ENCODE measurements around the gene LRRC38. TPM values are rescaled to one million over a fixed set of nuclear protein-coding genes. Genes with fewer than 3 reads are reported as not detected.
"Not testable (repeated sequence)": the region's sequence is repeated elsewhere in the genome, so short reads cannot be mapped to it uniquely, and the experiment has no call there.

LRRC38 gene
- total RNA-seq, 4 donors from 2014 or later, result not detected

- no peak for TF ChIP-seq CTCF (IDR thresholded peaks at IDR 0.05)
- no peak for DNase-seq
- H3K27me3 ChIP-seq, result no peaks in the 10 kb centered on the region
- H3K4me3 ChIP-seq, result no peak overlapping the region
- H3K9me3 ChIP-seq, result no peaks in the 10 kb centered on the region
- no peak overlapping the region for H3K27ac ChIP-seq
- intact Hi-C loops (cut with DNase I; ENCODE audit: low total_unique reads), result no loop called here
- no peaks in the 10 kb centered on the region for H3K36me3 ChIP-seq
- no peaks in the 10 kb centered on the region for H3K4me1 ChIP-seq
Measured at GRCh38 chr1:13461977-13462376, 51.8 kb downstream of the LRRC38 start.

- H3K4me1 ChIP-seq, result no peaks in the 10 kb centered on the region
- H3K36me3 ChIP-seq, result no peaks in the 10 kb centered on the region
- no peak overlapping the region for H3K27ac ChIP-seq
- intact Hi-C loops (cut with DNase I; ENCODE audit: low total_unique reads), result no loop called here
- no peak overlapping the region for H3K4me3 ChIP-seq
- no peak for DNase-seq
- TF ChIP-seq POLR2A (IDR thresholded peaks at IDR 0.05), result no peak
- TF ChIP-seq CTCF (IDR thresholded peaks at IDR 0.05), result no peak
- H3K27me3 ChIP-seq, result no peaks in the 10 kb centered on the region
- no peaks in the 10 kb centered on the region for H3K9me3 ChIP-seq
Measured at GRCh38 chr1:13456904-13457532, 56.8 kb downstream of the LRRC38 start.

- no peaks in the 10 kb centered on the region for H3K9me3 ChIP-seq
- intact Hi-C loops (cut with DNase I; ENCODE audit: low total_unique reads), result no loop called here
Measured at GRCh38 chr1:13451399-13451965, 62.3 kb downstream of the LRRC38 start.

GRCh38 chr1:13450204-13450603 is 63.6 kb downstream of the LRRC38 start:
- Histone ChIP-seq H3K36me3 (no peaks in the 10 kb centered on the region), H3K4me3 (no peak overlapping the region), H3K9me3 (no peaks in the 10 kb centered on the region), H3K27ac (no peak overlapping the region), H3K4me1 (no peaks in the 10 kb centered on the region), H3K27me3 (no peaks in the 10 kb centered on the region)
- DNase-seq, result no peak
- TF ChIP-seq POLR2A (IDR thresholded peaks at IDR 0.05) (no peak), CTCF (IDR thresholded peaks at IDR 0.05) (no peak)
- intact Hi-C loops (cut with DNase I; ENCODE audit: low total_unique reads), result no loop called here

More at GRCh38 chr1:13451399-13451965, 62.3 kb downstream of the LRRC38 start:
- TF ChIP-seq CTCF (IDR thresholded peaks at IDR 0.05) (no peak), POLR2A (IDR thresholded peaks at IDR 0.05) (no peak)
- DNase-seq, result no peak
- Histone ChIP-seq H3K27ac (no peak overlapping the region), H3K36me3 (no peaks in the 10 kb centered on the region), H3K27me3 (no peaks in the 10 kb centered on the region), H3K4me3 (no peak overlapping the region), H3K4me1 (no peaks in the 10 kb centered on the region)

- H3K4me1 ChIP-seq, result no peaks in the 10 kb centered on the region
- no peaks in the 10 kb centered on the region for H3K27me3 ChIP-seq
- intact Hi-C loops (cut with DNase I; ENCODE audit: low total_unique reads), result no loop called here
- H3K9me3 ChIP-seq, result no peaks in the 10 kb centered on the region
- no peak for DNase-seq
- no peak overlapping the region for H3K4me3 ChIP-seq
- no peaks in the 10 kb centered on the region for H3K36me3 ChIP-seq
- no peak for TF ChIP-seq CTCF (IDR thresholded peaks at IDR 0.05)
- no peak for TF ChIP-seq POLR2A (IDR thresholded peaks at IDR 0.05)
- no peak overlapping the region for H3K27ac ChIP-seq
Measured at GRCh38 chr1:13443335-13443979, 70.3 kb downstream of the LRRC38 start.

- H3K4me3 ChIP-seq; H3K27ac ChIP-seq; H3K27me3 ChIP-seq; H3K9me3 ChIP-seq; DNase-seq; H3K36me3 ChIP-seq; H3K4me1 ChIP-seq; intact Hi-C loops (cut with DNase I; ENCODE audit: low total_unique reads): not testable (repeated sequence)
Measured at GRCh38 chr1:13439104-13439783, 74.6 kb downstream of the LRRC38 start.

All from uterus (tissue), 4 donors.